ENCODE results near the gene BCAS1.

Gene BCAS1

GRCh38 chr20:54073288-54073687, 2.9 kb upstream of the BCAS1 start:
- no peak for DNase-seq

GRCh38 chr20:54069501-54069971, 858 bp downstream of the BCAS1 start:
- DNase-seq: no peak

GRCh38 chr20:54068966-54069365, 1.4 kb downstream of the BCAS1 start:
- no peak for DNase-seq

- DNase-seq: no peak
Observed at GRCh38 chr20:54068495-54068894, 1.9 kb downstream of the BCAS1 start.

GRCh38 chr20:54067606-54068174, 2.7 kb downstream of the BCAS1 start:
- DNase-seq: no peak

- no peak for DNase-seq
Observed at GRCh38 chr20:54065601-54066038, 4.8 kb downstream of the BCAS1 start.

GRCh38 chr20:54064939-54065338, 5.5 kb downstream of the BCAS1 start:
- no peak for DNase-seq

- DNase-seq: peak; percentile 29
Observed at GRCh38 chr20:54063992-54064676, 6.3 kb downstream of the BCAS1 start.

- no peak for DNase-seq
Observed at GRCh38 chr20:54063580-54063979, 6.8 kb downstream of the BCAS1 start.

- DNase-seq: no peak
Observed at GRCh38 chr20:54062812-54063280, 7.5 kb downstream of the BCAS1 start.

- DNase-seq: no peak
Observed at GRCh38 chr20:54061101-54061881, 9.1 kb downstream of the BCAS1 start.

- no peak for DNase-seq
Observed at GRCh38 chr20:54059691-54060364, 10.6 kb downstream of the BCAS1 start.

GRCh38 chr20:54058420-54059139, 11.8 kb downstream of the BCAS1 start:
- DNase-seq: no peak

GRCh38 chr20:54056762-54057639, 13.4 kb downstream of the BCAS1 start:
- DNase-seq: no peak

- no peak for DNase-seq
Observed at GRCh38 chr20:54054516-54054915, 15.9 kb downstream of the BCAS1 start.

- no peak for DNase-seq
Observed at GRCh38 chr20:54051068-54051467, 19.3 kb downstream of the BCAS1 start.

GRCh38 chr20:54048891-54049545, 21.4 kb downstream of the BCAS1 start:
- no peak for DNase-seq

GRCh38 chr20:54048481-54048880, 21.9 kb downstream of the BCAS1 start:
- no peak for DNase-seq

GRCh38 chr20:54047720-54048119, 22.7 kb downstream of the BCAS1 start:
- DNase-seq: no peak

GRCh38 chr20:54047048-54047447, 23.3 kb downstream of the BCAS1 start:
- no peak for DNase-seq

- DNase-seq: no peak
Observed at GRCh38 chr20:54044156-54044555, 26.2 kb downstream of the BCAS1 start.
